ENCODE measurements around the gene ACLY. TPM values are rescaled to one million over a fixed set of nuclear protein-coding genes. Genes with fewer than 3 reads are reported as not detected.
A peak's percentile ranks its signal among the peaks of the same experiment; 100 is the strongest.
"Not testable (repeated sequence)": the region's sequence is repeated elsewhere in the genome, so short reads cannot be mapped to it uniquely, and the experiment has no call there.

Gene ACLY
- total RNA-seq, 1 donor from 2014 or later, result 232 TPM

DNA sequence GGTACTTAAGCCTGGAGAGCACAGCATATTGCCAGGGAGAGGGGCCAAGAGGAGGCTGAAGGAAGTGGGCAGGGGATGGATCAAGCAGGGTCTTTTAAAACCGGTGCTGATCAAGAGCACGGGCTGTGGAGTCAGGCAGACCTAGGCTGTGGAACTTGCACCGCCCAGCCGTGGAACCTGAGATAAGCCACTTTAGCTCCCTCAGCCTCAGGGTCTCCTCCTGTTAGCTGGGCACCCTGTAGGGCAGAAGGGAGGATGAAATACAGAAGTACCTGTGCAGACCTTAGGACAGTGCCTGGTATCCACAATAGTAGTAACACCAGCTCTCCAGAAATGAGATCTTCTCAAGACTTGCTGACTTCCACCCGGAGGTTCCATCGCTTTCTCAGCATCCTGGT lies 20.9 kb upstream of the ACLY start:
- DNase-seq (ENCODE audit: low read depth in 2 of 2), result no peak

- no peak for DNase-seq (ENCODE audit: low read depth in 2 of 2)
Measured at GRCh38 chr17:41939044-41939692, 20.4 kb upstream of the ACLY start.

- DNase-seq (ENCODE audit: low read depth in 2 of 2), result no peak
Measured at GRCh38 chr17:41937970-41938954, 19.5 kb upstream of the ACLY start.

- DNase-seq (ENCODE audit: low read depth in 2 of 2), result no peak
Measured at GRCh38 chr17:41935641-41936040, 16.9 kb upstream of the ACLY start.

DNA sequence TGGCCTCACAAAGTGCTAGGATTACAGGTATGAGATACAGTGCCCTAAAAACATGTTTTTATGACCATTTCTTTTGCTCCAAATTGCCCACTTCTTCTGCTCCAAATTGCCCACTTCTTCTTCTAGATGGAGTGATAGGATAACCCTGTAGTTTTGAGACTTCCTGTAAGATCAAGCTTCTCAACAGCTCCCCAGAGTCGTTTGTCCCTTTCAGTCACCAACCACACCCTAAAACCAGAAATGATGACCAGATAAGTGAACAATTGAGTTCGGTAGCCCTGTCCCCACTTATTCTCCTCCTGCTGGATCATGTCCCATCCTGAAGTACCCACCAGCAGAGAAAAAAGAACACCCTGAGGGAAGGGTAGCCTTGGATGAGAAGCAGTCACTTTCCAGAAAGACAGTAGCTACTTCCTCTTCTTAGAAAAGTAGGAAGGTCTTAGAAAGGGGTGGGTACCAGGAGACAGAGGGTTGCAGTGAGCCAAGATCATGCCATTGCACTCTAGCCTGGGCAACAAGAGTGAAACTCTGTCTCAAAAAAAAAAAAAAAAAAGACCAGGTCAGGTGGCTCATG lies 14.2 kb upstream of the ACLY start:
- no peak for DNase-seq (ENCODE audit: low read depth in 2 of 2)

DNA sequence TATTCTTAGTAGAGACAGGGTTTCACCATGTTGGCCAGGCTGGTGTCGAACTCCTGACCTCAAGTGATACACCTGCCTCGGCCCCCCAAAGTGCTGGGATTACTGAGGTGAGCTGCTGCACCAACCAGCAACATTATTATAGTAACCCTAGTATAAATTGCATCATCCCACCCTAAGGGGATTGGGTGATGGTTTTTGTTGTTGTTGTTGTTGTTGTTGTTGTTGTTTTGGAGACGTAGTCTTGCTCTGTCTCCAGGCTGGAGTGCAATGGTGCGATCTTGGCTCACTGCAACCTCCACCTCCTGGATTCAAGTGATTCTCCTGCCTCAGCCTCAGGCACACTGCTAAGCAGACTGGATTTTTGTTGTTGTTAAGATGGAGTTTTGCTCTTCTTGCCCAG lies 13.0 kb upstream of the ACLY start:
- DNase-seq (ENCODE audit: low read depth in 2 of 2), result not testable (repeated sequence)

- not testable (repeated sequence) for DNase-seq (ENCODE audit: low read depth in 2 of 2)
Measured at GRCh38 chr17:41930833-41931156, 12.0 kb upstream of the ACLY start.

DNA sequence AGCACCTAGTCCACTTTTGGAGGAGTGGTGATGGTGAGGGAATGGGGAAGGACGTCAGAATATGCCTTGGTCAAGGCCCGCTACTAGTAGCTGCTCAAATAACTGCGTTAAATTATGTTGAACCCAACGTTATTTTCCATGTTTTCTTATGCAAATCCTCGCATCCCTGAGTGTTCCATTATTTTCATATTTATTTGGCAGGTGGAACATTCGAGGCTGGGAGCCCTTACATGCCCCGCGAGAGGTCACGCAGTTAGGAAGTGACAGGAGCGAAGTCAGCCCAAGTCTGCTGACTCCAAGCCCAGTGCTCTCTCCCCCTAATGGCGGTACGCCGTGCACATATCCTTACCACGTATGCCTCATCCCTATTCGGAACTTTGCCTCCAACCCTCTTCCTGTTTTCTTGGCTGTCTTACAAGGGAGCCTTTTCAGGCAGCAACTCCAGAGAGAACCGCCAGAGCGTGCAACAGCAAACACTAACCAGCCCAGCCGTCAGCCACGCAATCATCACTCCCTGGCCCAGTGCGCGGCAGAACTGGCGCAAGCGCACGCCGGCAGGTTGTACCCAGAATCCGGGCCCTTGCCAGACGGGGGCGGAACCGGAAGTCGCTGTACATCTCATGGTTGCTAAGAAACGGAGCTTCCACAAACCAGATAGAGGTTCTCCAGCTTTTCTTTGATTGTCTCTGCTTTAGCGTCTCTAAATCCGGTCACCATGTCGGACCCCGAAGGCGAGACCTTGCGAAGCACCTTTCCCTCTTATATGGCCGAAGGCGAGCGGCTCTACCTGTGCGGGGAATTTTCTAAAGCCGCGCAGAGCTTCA lies 11.5 kb upstream of the ACLY start, which contains the start of gene ODAD4:
Gene ODAD4, plus strand, starts transcription at position 609 of the 824 bp plus-strand sequence. Its CDS starts 107 bp downstream, at position 716.
- DNase-seq (ENCODE audit: low read depth in 2 of 2), result peak; percentile 87 to 97

GRCh38 chr17:41928693-41929251 lies 10.0 kb upstream of the ACLY start:
- DNase-seq (ENCODE audit: low read depth in 2 of 2), result no peak

DNA sequence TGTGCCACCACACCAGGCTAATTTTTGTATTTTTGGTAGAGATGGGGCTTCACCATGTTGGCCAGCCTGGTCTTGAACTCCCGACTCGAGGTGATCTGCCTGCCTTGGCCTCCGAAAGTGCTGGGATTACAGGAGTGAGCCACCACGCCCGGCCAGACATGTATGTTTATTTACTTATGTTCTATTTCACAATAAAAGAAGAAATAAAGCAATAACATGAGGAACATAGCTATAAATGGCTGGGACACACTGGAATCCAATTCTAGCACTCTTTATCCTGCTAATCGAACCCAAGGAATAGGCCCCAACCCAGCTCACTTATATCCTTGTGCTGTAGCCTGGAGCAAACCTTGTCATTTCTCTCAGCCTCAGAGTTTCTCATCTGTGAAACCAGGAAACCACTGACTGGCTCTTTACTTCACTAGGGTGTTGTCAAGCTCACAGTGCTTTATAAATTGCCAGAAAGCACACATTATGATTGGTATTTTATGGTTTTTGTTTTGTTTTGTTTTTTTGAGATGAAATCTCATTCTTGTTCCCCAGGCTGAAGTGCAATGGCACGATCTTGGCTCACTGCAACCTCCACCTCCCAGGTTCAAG lies 7.3 kb upstream of the ACLY start:
- DNase-seq (ENCODE audit: low read depth in 2 of 2), result no peak

DNA sequence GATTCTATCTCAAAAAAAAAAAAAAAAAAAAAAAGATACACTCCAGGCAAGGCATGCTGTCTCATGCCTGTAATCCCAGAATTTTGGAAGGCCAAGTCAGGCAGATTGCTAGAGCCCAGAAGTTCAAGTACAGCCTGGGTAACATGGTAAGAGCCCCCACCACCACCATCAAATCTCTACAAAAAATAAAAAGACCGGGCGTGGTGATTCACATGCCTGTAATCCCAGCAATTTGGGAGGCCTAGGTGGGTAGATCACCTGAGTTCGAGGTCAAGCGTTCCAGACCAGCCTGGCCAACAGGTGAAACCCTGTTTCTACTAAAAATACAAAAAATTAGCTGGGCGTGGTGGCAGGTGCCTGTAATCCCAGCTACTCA lies 1.8 kb upstream of the ACLY start:
- no peak for DNase-seq (ENCODE audit: low read depth in 2 of 2)

- DNase-seq (ENCODE audit: low read depth in 2 of 2), result no peak
Measured at GRCh38 chr17:41919840-41920579, 1.3 kb upstream of the ACLY start.

DNA sequence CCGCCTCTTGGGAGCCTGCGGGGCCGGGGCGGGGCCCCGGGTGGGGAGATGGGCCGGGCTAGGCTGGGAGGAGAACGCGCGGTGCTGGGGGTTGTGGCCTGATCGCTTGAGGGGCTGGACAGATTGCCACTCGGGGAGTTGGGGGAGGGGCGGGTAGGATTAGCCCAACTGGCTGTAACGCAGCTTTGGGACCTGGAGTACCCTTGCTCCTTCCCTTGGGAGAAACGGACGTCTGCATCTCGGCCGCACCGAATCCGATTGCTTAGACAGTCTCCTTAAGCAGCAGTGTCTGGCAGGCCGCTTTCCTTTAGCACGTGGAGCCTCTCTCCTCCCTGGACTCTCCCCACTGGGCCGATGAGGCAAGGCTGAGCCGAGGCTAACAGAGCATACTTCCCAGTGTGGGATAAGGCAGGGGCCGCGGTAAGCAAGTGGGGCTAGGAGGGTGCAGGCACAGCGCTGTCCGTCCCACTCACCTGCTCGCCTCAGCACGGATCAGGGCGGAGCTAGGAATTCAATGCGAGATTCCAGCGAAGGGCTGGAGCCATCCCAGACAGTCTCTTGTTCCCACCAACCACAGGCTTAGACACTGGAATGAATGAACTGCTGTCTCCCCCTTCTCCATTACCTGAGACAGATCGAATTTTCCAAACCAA lies 540 bp upstream of the ACLY start:
- DNase-seq (ENCODE audit: low read depth in 2 of 2), result no peak

DNA sequence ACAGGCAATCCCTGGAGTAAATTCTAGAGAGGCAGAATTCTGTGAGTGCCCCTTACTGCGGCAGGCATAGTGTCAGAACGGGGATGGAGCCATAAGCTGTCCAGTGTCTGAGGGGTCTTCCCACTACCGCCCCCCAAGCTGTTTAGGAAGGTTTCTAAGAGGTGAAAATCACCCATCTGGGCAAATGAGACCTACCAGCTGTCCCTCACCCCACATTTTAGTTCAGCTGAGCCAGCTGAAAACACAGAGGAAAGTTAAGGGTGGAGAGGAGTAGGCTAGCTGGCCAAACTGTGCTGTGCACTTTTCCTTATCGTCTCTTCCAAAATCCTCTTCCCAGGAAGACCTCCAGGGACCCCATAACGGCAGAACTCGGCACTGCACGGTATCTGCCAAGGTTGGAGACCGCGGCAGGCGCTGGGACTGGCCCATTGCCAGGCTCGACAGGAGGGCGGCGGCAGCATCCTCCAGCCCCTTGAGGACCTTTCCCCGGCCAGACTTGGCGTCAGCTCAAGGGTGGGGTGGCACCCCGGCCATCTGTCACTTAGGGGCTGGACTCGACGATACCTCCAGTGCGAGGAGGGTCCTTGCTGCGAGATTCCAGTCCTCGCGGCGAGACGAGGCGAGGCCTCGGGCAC lies 955 bp downstream of the ACLY start:
- DNase-seq (ENCODE audit: low read depth in 2 of 2), result peak in 1 of 2 donors; percentile 49

GRCh38 chr17:41917192-41917591 lies 1.6 kb downstream of the ACLY start:
- peak in 1 of 2 donors; percentile 55 for DNase-seq (ENCODE audit: low read depth in 2 of 2)

DNA sequence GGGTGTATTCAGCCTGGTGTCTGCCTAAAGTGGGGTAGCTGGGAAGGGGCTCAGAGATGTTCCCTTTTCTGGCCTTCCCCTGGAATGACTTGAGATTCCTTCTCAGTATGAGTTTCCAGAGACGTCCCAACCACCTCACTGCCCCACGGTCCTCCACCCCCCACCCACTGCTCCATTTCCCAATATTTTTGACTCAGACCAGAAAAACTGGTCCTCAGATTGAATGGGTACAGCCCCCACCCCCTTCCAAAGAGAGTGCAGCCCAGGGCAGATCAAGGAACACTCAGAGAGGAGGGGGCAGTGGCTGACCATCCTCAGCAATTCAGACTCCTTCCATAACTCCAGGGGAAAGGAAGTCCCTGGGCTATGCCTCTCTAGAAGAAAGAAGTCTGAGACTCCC lies 3.2 kb downstream of the ACLY start:
- DNase-seq (ENCODE audit: low read depth in 2 of 2), result no peak

DNA sequence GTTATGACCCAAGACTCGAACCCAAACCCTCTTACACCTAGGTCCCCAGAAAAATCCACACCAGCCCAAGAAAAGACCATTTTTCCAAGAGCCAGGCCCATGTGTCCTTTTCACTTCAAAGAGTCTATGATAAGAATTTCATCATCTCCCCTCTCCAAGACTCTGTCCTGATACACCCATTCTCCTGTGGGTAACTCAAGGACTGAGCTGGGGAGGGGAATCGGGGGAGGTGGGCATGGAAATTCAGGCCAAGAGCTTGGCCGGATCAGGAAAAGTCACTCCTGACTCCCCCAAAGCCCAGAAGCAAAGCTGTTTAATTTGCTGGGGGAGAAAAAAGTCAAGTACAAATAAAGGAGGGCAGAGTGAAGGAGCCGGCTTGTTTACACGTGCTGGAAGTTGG lies 3.7 kb downstream of the ACLY start:
- DNase-seq (ENCODE audit: low read depth in 2 of 2), result no peak

DNA sequence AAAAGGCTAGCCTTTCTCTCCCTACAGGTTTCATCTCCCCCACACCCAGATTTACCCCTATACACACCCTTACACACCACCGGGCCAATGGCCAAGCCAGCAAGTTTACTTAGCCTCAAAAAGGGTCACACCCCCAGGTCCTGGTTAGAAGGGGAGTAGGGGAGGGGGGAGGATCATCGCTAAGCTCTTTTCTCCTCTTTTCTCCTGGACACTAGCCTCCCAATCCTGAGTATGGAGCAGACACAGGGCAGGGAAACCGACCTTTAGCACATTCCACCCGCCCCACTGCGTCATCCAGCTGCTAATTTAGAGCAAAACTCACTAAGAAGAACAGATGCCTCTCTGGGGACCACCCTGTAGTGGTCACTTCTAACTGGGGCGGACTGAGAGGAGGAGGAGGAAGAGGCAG lies 4.4 kb downstream of the ACLY start:
- no peak for DNase-seq (ENCODE audit: low read depth in 2 of 2)

GRCh38 chr17:41913798-41914197 lies 5.0 kb downstream of the ACLY start:
- no peak for DNase-seq (ENCODE audit: low read depth in 2 of 2)
